ENCODE results near the gene ABI1. TPM values are rescaled to one million over a fixed set of nuclear protein-coding genes. Genes with fewer than 3 reads are reported as not detected.
A peak's percentile ranks its signal among the peaks of the same experiment; 100 is the strongest.

Gene ABI1
- total and polyA plus RNA-seq, 2 of the 13 experiments (the other 11 are each of a cell fraction or from before 2014, with no cell fraction given): 20.9 to 22.9 TPM

DNA sequence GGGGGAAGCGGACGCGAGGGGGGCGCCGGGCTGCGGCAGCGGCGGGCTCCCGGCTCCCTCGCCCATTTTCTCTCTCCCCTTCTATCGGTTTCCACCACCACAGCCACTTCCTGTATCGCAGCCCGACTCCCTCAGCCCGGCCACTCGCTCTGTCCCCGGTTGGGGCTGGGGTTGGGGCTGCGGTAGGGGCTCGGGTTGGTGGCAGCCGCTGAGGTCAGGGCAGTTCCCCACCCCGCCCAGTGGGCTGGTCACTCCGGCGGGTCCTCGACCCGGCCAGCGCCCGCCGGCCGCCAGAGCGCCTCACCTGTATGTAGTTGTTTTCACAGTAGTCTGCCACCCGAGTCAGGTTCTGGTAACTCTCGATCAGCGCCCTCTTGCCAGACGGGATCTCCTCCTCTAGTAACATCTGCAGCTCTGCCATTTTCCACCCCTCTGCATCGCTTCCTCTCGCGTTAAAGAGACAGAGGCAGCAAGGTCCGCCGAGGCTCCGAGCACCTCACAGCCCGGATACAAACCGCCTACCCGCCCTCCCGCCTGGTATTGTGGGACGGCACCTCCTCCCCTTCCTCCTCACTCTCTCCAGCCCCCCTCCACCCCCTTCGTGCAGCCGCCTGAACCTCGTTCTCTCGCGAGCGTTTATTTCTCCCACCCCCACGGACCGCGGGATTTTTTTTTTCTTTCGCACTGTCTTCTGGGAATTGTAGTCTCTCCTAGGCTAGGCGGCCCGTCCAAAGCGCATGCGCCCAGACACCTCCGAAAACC lies at the start of gene ABI1 (continued):
- TF ChIP-seq DBP (CRISPR knock-in tag; IDR thresholded peaks at IDR 0.05; ENCODE audit: not compliant biosample characterization): no peak
- TF ChIP-seq SP4 (CRISPR knock-in tag; IDR thresholded peaks at IDR 0.05): peak; percentile 69; the same call in 1 of the 2 replicates
- no peak; the same call in 1 of the 2 replicates for TF ChIP-seq ARID2 (CRISPR knock-in tag; IDR thresholded peaks at IDR 0.05; ENCODE audit: borderline replicate concordance)
- TF ChIP-seq, protein P1, sequence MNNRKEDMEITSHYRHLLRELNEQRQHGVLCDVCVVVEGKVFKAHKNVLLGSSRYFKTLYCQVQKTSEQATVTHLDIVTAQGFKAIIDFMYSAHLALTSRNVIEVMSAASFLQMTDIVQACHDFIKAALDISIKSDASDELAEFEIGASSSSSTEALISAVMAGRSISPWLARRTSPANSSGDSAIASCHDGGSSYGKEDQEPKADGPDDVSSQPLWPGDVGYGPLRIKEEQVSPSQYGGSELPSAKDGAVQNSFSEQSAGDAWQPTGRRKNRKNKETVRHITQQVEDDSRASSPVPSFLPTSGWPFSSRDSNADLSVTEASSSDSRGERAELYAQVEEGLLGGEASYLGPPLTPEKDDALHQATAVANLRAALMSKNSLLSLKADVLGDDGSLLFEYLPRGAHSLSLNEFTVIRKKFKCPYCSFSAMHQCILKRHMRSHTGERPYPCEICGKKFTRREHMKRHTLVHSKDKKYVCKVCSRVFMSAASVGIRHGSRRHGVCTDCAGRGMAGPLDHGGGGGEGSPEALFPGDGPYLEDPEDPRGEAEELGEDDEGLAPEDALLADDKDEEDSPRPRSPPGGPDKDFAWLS (CRISPR knock-in tag; IDR thresholded peaks at IDR 0.05; ENCODE audit: borderline replicate concordance): no peak
- TF ChIP-seq ZFP82 (CRISPR knock-in tag; IDR thresholded peaks at IDR 0.05; ENCODE audit: borderline replicate concordance): no peak
- TF ChIP-seq, protein P2, sequence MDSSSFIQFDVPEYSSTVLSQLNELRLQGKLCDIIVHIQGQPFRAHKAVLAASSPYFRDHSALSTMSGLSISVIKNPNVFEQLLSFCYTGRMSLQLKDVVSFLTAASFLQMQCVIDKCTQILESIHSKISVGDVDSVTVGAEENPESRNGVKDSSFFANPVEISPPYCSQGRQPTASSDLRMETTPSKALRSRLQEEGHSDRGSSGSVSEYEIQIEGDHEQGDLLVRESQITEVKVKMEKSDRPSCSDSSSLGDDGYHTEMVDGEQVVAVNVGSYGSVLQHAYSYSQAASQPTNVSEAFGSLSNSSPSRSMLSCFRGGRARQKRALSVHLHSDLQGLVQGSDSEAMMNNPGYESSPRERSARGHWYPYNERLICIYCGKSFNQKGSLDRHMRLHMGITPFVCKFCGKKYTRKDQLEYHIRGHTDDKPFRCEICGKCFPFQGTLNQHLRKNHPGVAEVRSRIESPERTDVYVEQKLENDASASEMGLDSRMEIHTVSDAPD (CRISPR knock-in tag; IDR thresholded peaks at IDR 0.05): no peak
- TF ChIP-seq, protein P3, sequence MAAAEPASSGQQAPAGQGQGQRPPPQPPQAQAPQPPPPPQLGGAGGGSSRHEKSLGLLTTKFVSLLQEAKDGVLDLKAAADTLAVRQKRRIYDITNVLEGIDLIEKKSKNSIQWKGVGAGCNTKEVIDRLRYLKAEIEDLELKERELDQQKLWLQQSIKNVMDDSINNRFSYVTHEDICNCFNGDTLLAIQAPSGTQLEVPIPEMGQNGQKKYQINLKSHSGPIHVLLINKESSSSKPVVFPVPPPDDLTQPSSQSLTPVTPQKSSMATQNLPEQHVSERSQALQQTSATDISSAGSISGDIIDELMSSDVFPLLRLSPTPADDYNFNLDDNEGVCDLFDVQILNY (CRISPR knock-in tag; conservative IDR thresholded peaks at IDR 0.05): no peak
- no peak for TF ChIP-seq KDM3A (CRISPR knock-in tag; IDR thresholded peaks at IDR 0.05; ENCODE audit: low read depth)
- no peak for TF ChIP-seq PCBP2 (optimal IDR thresholded peaks at IDR 0.05; ENCODE audit: low read depth, low read length, poor library complexity, severe bottlenecking)
- peak; percentile 39; the same call in 1 of the 2 replicates for TF ChIP-seq ZNF670 (CRISPR knock-in tag; IDR thresholded peaks at IDR 0.05; ENCODE audit: borderline replicate concordance)
- TF ChIP-seq ZNF776 (CRISPR knock-in tag; IDR thresholded peaks at IDR 0.05): peak; percentile 59; the same call in 1 of the 2 replicates
- no peak for TF ChIP-seq TOPORS (CRISPR knock-in tag; IDR thresholded peaks at IDR 0.05)
- TF ChIP-seq GABPB1 (CRISPR knock-in tag; IDR thresholded peaks at IDR 0.05): peak; percentile 81
- peak; percentile 17; the same call in 1 of the 2 replicates for TF ChIP-seq MEIS2 (CRISPR knock-in tag; IDR thresholded peaks at IDR 0.05)
- 0 out of 2 replicates have a peak, but pooled peaks have one; percentile 37 for TF ChIP-seq ZNF543 (CRISPR knock-in tag; IDR thresholded peaks at IDR 0.05)
- TF ChIP-seq ZNF326 (CRISPR knock-in tag; IDR thresholded peaks at IDR 0.05; ENCODE audit: borderline replicate concordance): no peak
- no peak for TF ChIP-seq JDP2 (CRISPR knock-in tag; IDR thresholded peaks at IDR 0.05; ENCODE audit: borderline replicate concordance)
- peak; percentile 51; the same call in 1 of the 2 replicates for TF ChIP-seq ELF3 (CRISPR knock-in tag; IDR thresholded peaks at IDR 0.05)
- no peak for TF ChIP-seq ZNF781 (CRISPR knock-in tag; IDR thresholded peaks at IDR 0.05; ENCODE audit: borderline replicate concordance, not compliant biosample characterization)
- TF ChIP-seq ZC3H13 (CRISPR knock-in tag; IDR thresholded peaks at IDR 0.05): no peak; the same call in 1 of the 2 replicates
- TF ChIP-seq CC2D1A (CRISPR knock-in tag; IDR thresholded peaks at IDR 0.05): no peak
